Astrocyte of the hippocampus (primary cell): ENCODE data around the gene PRR12.

Experiments
- DNase-seq: peaks from one replicate; pipeline ENCODE4 v3.0.0; 2011; ENCODE audit warnings: low read depth, low spot score

The PRR12 gene

GRCh38 chr19:49645592-49645991 lies 54.6 kb downstream of the PRR12 start:
- DNase-seq: no peak

- no peak for DNase-seq
These were observed 55.0 kb downstream of the PRR12 start for GRCh38 chr19:49645995-49646394.

GRCh38 chr19:49646586-49646985 lies 55.6 kb downstream of the PRR12 start:
- no peak for DNase-seq

GRCh38 chr19:49651029-49651819 lies 60.2 kb downstream of the PRR12 start:
- DNase-seq: no peak

GRCh38 chr19:49651820-49652550 lies 61.0 kb downstream of the PRR12 start:
- DNase-seq: no peak

- DNase-seq: no peak
These were observed 61.8 kb downstream of the PRR12 start for GRCh38 chr19:49652551-49653465.

GRCh38 chr19:49653466-49653806 lies 62.5 kb downstream of the PRR12 start:
- no peak for DNase-seq

GRCh38 chr19:49654581-49654980 lies 63.6 kb downstream of the PRR12 start:
- no peak for DNase-seq

GRCh38 chr19:49655570-49656455 lies 64.8 kb downstream of the PRR12 start:
- no peak for DNase-seq

GRCh38 chr19:49656456-49657109 lies 65.6 kb downstream of the PRR12 start:
- no peak for DNase-seq

GRCh38 chr19:49657493-49658138 lies 66.6 kb downstream of the PRR12 start:
- DNase-seq: no peak

- DNase-seq: no peak
These were observed 67.1 kb downstream of the PRR12 start for GRCh38 chr19:49658139-49658517.

GRCh38 chr19:49658566-49659442 lies 67.8 kb downstream of the PRR12 start:
- no peak for DNase-seq

- DNase-seq: no peak
These were observed 69.5 kb downstream of the PRR12 start for GRCh38 chr19:49660338-49660961.

- DNase-seq: no peak
These were observed 71.0 kb downstream of the PRR12 start for GRCh38 chr19:49662011-49662410.

GRCh38 chr19:49663224-49663623 lies 72.2 kb downstream of the PRR12 start:
- DNase-seq: no peak

- peak; percentile 90 for DNase-seq
These were observed 73.4 kb downstream of the PRR12 start for GRCh38 chr19:49664171-49665035.

- no peak for DNase-seq
These were observed 74.0 kb downstream of the PRR12 start for GRCh38 chr19:49665036-49665350.
